Epithelial cell of esophagus (primary cell): ENCODE measurements around the gene SHB.
"Not testable (repeated sequence)": the region's sequence is repeated elsewhere in the genome, so short reads cannot be mapped to it uniquely, and the experiment has no call there.

Experiments used
- DNase-seq: peaks from one replicate; pipeline ENCODE4 v3.0.0; 2010; ENCODE audit warnings: low read depth
- H3K4me3 ChIP-seq: 2 replicates; pipeline ENCODE4 v1.5.1; 2011; ENCODE audit warnings: mild to moderate bottlenecking, low read length, control low read depth
- TF ChIP-seq, protein P1 (sequence below): IDR thresholded peaks from 2 replicates; pipeline ENCODE4 v1.5.1; 2011; ENCODE audit warnings: low read depth, mild to moderate bottlenecking, low read length, control low read depth, inconsistent platforms; ENCODE audit not compliant: insufficient read depth; ENCODE audit errors: missing control alignments

Gene SHB

DNA sequence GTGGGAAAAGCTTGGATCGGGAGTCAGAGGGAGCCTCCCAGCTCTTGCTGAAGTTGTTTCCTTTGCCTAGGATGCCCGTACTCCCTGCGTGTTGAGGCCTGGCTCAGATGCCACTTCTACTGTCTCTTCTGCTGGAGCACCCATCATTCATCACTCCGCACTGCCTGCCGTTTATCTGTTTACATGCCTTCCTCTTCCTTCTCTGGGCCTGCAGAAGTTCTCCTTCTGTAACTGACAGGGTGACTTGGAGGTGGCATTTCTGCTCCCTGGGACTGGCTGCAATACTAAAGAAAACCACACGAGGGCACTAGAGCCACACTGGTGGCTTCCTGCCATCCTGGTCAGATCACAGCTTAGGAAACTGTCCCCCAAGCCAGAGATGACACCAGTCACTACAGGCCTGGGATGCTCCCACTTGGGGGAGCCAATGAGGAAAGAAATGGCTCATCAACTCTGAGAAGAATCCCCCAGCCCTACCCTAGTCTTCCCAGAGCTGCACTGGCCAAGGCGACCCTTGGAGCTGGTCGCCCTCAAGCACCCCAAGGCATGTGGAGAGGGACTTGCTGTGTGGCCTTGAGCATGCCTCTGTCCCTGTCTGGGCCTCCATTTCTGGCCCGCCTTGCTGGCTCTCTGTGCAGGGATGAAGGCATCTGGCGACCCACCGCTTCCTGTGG lies 155.4 kb downstream of the SHB start:
- DNase-seq = peak; percentile 81
- TF ChIP-seq, protein P1, sequence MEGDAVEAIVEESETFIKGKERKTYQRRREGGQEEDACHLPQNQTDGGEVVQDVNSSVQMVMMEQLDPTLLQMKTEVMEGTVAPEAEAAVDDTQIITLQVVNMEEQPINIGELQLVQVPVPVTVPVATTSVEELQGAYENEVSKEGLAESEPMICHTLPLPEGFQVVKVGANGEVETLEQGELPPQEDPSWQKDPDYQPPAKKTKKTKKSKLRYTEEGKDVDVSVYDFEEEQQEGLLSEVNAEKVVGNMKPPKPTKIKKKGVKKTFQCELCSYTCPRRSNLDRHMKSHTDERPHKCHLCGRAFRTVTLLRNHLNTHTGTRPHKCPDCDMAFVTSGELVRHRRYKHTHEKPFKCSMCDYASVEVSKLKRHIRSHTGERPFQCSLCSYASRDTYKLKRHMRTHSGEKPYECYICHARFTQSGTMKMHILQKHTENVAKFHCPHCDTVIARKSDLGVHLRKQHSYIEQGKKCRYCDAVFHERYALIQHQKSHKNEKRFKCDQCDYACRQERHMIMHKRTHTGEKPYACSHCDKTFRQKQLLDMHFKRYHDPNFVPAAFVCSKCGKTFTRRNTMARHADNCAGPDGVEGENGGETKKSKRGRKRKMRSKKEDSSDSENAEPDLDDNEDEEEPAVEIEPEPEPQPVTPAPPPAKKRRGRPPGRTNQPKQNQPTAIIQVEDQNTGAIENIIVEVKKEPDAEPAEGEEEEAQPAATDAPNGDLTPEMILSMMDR = peak; percentile 98
- no peak overlapping the region for H3K4me3 ChIP-seq

DNA sequence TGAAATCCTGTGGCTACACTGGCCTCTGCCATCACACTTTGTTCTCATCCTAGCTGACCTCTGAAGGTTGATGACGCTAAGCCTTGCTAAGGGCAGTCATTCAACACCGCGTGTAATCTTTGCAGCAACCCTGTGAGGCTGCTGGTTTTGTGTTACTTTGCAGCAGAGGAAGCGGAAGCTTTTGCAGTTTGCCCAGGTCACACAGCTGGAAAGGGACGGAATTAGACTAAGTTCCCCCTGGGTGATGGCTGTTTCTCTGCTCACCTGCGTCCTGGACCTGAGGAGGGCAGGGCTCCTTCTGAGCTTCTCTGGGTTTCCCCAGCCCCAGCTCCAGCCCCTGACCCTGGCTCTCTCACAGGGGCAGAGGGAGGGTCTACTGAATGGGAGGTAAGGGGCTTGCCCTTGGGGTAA lies 157.8 kb downstream of the SHB start:
- DNase-seq = no peak
- H3K4me3 ChIP-seq = no peak overlapping the region
- TF ChIP-seq, protein P1 = no peak

DNA sequence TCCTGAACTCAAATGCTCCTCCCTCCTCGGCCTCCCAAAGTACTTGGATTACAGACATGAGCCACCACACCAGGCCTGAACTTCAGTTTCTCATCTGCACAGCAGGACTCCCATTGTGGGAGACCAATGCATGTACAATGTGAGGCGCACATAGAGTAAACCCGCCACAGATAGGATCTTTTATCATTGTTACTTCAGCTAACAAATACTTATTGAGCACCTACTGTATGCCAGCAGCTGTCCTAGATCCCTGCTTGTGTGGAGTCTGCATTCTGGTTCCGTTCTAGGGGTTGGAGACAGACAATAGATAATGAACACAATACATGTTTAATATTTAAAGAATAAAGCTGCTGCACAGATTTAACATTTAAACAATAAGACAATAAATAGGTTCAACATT lies 158.8 kb downstream of the SHB start:
- no peak for DNase-seq
- TF ChIP-seq, protein P1 = no peak
- no peak overlapping the region for H3K4me3 ChIP-seq

DNA sequence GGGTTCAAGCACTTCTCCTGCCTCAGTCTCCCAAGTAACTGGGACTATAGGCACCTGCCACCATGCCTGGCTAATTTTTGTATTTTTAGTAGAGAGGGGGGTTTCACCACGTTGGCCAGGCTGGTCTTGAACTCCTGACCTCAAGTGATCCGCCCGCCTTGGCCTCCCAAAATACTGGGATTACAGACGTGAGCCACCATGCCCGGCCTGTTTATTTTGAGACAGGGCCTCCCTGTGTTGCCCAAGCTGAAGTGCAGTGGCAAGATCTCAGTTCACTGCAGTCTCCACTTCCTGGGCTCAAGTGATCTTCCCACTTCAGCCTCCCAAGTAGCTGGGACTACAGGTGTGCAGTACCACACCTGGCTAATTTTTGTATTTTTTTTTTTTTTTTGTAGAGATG lies 159.2 kb downstream of the SHB start:
- DNase-seq, H3K4me3 ChIP-seq: not testable (repeated sequence)

DNA sequence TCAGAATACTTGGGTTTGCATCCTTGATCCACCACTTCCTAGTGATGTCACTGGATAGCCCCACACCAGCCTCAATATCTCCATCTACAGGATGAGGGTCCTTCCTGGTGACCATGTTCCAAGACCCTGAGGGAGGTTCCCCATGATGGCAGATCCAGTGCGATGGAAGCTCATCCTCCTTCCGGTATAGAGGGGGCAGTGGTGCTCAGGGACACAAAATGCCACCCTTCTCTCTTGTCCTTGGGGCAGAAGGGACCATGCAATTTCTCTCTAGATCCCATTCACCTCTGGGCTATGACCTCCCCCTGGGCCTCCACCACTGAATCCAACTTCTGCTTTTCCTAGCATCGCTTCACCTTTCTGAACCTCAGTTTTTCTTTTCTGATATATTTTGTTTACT lies 159.7 kb downstream of the SHB start:
- TF ChIP-seq, protein P1 = no peak
- no peak overlapping the region for H3K4me3 ChIP-seq
- DNase-seq = no peak

DNA sequence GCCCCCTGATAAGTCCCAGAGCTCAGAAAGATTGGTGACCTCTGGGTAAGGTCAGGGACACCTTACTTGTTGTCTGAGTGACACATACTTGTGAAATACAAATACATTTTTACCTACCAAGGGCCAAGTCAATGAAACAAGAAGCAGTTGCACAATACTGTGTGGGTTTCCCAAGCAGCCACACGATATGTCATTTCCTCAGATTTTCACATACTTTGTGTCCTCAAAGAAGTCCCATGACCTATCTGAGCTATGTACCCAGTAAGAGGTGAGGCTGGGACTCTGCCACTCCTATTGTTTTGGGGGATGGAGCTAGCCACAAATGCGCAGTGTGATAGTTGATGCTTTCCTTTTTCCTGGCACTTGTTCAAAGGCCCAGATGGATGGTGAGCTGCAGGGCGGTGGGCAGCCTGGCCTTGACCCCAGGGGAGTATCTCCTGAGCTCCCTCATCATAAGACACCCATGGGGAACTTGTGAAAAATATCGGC lies 160.3 kb downstream of the SHB start:
- TF ChIP-seq, protein P1 = no peak
- no peak overlapping the region for H3K4me3 ChIP-seq
- DNase-seq = peak; percentile 75

DNA sequence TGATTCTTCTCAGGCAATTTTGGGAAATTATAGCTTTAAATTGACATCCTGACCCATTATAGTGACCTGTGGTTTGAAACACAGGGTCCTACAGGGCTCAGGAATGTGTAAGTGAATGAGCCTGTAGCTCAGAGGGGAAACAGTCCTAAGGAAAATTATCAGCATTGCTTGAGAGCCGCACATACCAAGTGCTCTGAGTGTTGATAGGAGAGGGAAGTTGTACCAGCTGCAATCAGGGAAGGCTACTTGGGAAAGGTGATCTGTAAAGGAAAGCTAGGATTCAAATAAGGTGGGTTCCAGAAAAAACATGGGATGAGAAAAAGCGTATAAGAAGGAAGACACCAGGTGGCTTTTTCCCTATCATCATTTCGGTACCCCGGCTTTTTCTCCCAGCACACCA lies 160.7 kb downstream of the SHB start:
- TF ChIP-seq, protein P1 = no peak
- no peak overlapping the region for H3K4me3 ChIP-seq
- DNase-seq = no peak
